Endothelial cell of umbilical vein (primary cell): ENCODE data around the gene ATP2C2. TPM values are rescaled to one million over a fixed set of nuclear protein-coding genes. Genes with fewer than 3 reads are reported as not detected.

Experiments
- BruUV-seq: library from RNA; stranded (reverse); fragments of 400-500 nt; replicated peaks from 2 replicates; lab custom pipeline; 2021; lab: Mats Ljungman, UMichigan
- CTCF ChIA-PET: fragments of 300-600, 350-600 bp; sonication (Branson Sonifier 250); formaldehyde crosslinking; loops from one replicate; lab custom pipeline; 2021; ENCODE audit warnings: antibody characterized with exemption, inconsistent platforms; lab: Charles Lee
- POLR2A ChIA-PET: fragments of 300-600, 350-600 bp; sonication (Branson Sonifier 250); formaldehyde crosslinking; loops from one replicate; lab custom pipeline; 2021; ENCODE audit warnings: antibody characterized with exemption, inconsistent platforms; lab: Charles Lee
- DNase-seq: peaks from one replicate; pipeline ENCODE4 v3.0.0-alpha.2; 2011; ENCODE audit warnings: low read depth, low spot score
- FAIRE-seq: peaks from 2 replicates; lab custom pipeline; 2011; peaks lifted over from hg19 to GRCh38; lab: Jason Lieb, UNC
- H2AFZ ChIP-seq: 2 replicates; pipeline ENCODE4 v1.6.0; 2012; ENCODE audit warnings: low read depth, low read length, control low read depth, inconsistent platforms
- H3K27ac ChIP-seq: 2 replicates; pipeline ENCODE4 v1.5.1; 2011; ENCODE audit warnings: low read depth, mild to moderate bottlenecking, control low read depth, low read length, moderate library complexity; ENCODE audit not compliant: insufficient read depth
- H3K27me3 ChIP-seq, 2 experiments: 2 replicates each; pipeline versions ENCODE4 v1.6.0 to v1.6.1; 2011; ENCODE audit warnings: low read length in 2 of 2, mixed read lengths in 1 of 2; ENCODE audit not compliant: control insufficient read depth in 2 of 2, insufficient read depth in 2 of 2
- H3K36me3 ChIP-seq, 2 experiments: 2 replicates in 1 of 2; 3 replicates in 1 of 2; pipeline ENCODE4 v1.5.1; 2011; ENCODE audit warnings: low read length in 2 of 2, mild to moderate bottlenecking in 1 of 2, moderate library complexity in 1 of 2; ENCODE audit not compliant: control insufficient read depth in 2 of 2, insufficient read depth in 2 of 2; ENCODE audit errors: extremely low read depth in 1 of 2
- H3K4me1 ChIP-seq: 3 replicates; pipeline ENCODE4 v1.5.1; 2011; ENCODE audit warnings: mild to moderate bottlenecking, low read length; ENCODE audit not compliant: control insufficient read depth, insufficient read depth; ENCODE audit errors: extremely low read depth
- H3K4me2 ChIP-seq: 2 replicates; pipeline ENCODE4 v1.6.1; 2011; ENCODE audit warnings: low read length, control low read depth, mixed read lengths; ENCODE audit not compliant: insufficient read depth
- H3K4me3 ChIP-seq, 3 experiments: fragments of 200-600 bp in 1 of 3; sonication (generic), shearing (Covaris generic) in 1 of 3; replicated peaks in 1 of 3; 2 replicates each; pipeline ENCODE4 v1.5.1; 2011 to 2016; ENCODE audit warnings: control low read depth in 3 of 3, low read length in 3 of 3, mild to moderate bottlenecking in 2 of 3, inconsistent platforms in 1 of 3, low read depth in 1 of 3, moderate library complexity in 1 of 3; ENCODE audit not compliant: insufficient read depth in 1 of 3
- H3K79me2 ChIP-seq: 2 replicates; pipeline ENCODE4 v1.6.0; 2012; ENCODE audit warnings: low read length, inconsistent platforms; ENCODE audit not compliant: control insufficient read depth, insufficient read depth
- H3K9ac ChIP-seq: replicated peaks from 2 replicates; pipeline ENCODE3; 2011; ENCODE audit warnings: low read length, control low read depth; ENCODE audit not compliant: insufficient read depth; ENCODE audit errors: extremely low read depth
- H3K9me1 ChIP-seq: replicated peaks from 3 replicates; pipeline ENCODE4 v1.6.0; 2011; ENCODE audit warnings: mild to moderate bottlenecking, low read length; ENCODE audit not compliant: control insufficient read depth, insufficient read depth; ENCODE audit errors: extremely low read depth
- H3K9me3 ChIP-seq: replicated peaks from 2 replicates; pipeline ENCODE4 v1.5.1; 2012; ENCODE audit warnings: low read length, inconsistent platforms; ENCODE audit not compliant: control insufficient read depth, insufficient read depth
- H4K20me1 ChIP-seq: replicated peaks from 2 replicates; pipeline ENCODE3; 2011; ENCODE audit warnings: mild to moderate bottlenecking, low read length; ENCODE audit not compliant: control insufficient read depth, insufficient read depth; ENCODE audit errors: extremely low read depth
- EZH2 ChIP-seq: IDR thresholded peaks from 2 replicates; pipeline ENCODE4 v1.6.1; 2012; ENCODE audit warnings: borderline replicate concordance, low read depth, mild to moderate bottlenecking, moderate library complexity, low read length, inconsistent platforms; ENCODE audit not compliant: severe bottlenecking
- FOS ChIP-seq: IDR thresholded peaks from 2 replicates; pipeline ENCODE4 v1.6.1; 2011; ENCODE audit warnings: mild to moderate bottlenecking, low read length, moderate library complexity, borderline replicate concordance; ENCODE audit not compliant: insufficient read depth
- GATA2 ChIP-seq: IDR thresholded peaks from 2 replicates; pipeline ENCODE4 v1.7.0; 2011; ENCODE audit warnings: low read depth, mild to moderate bottlenecking, moderate library complexity, mixed read lengths, low read length; ENCODE audit not compliant: insufficient read length, insufficient read depth
- JUN ChIP-seq: IDR thresholded peaks from 2 replicates; pipeline ENCODE4 v1.6.1; 2011; ENCODE audit warnings: borderline replicate concordance, low read depth; ENCODE audit not compliant: insufficient read length, insufficient read depth
- MYC ChIP-seq: IDR thresholded peaks from one replicate; pipeline ENCODE4 v1.6.1; 2011; ENCODE audit warnings: mild to moderate bottlenecking, low read depth, low read length
- POLR2A ChIP-seq: IDR thresholded peaks from 2 replicates; pipeline ENCODE4 v1.6.1; 2012; ENCODE audit warnings: low read depth, mild to moderate bottlenecking, control low read depth, low read length
- POLR2AphosphoS5 ChIP-seq: IDR thresholded peaks from 2 replicates; pipeline ENCODE4 v1.6.1; 2012; ENCODE audit warnings: low read depth, mild to moderate bottlenecking, control low read depth, low read length, moderate library complexity; ENCODE audit not compliant: insufficient read depth
- dilution Hi-C: fragments of 300-500 bp; cut with MboI; formaldehyde crosslinking; loops from one replicate; pipeline ENCODE4 v1.15.0; 2019; ENCODE audit warnings: low sequenced_read_pairs; ENCODE audit not compliant: extremely low pct_ligation_motif_present
- intact Hi-C: fragments of 100-400 bp; cut with micrococcal nuclease; formaldehyde crosslinking; loops from one replicate; pipeline ENCODE4 v1.10.0; 2022
- polyA plus RNA-seq, 4 experiments: library from polyadenylated mRNA; depleted of rRNA in 3 of 4; stranded (reverse) in 3 of 4; unstranded in 1 of 4; fragments of >200 nt; gene quantifications; 2 replicates each; pipeline versions ENCODE4 v1.2.1 to v1.2.3, GENCODE V29; 2011 to 2012; ENCODE audit warnings: missing spikeins in 1 of 4
- total RNA-seq: library from RNA; stranded (reverse); gene quantifications from 2 replicates; pipeline ENCODE4 v1.2.3, GENCODE V29; 2021
- TF ChIP-seq, protein P1 (sequence below), 2 donors: IDR thresholded peaks; 1 replicate in 1 of 2; 2 replicates in 1 of 2; pipeline ENCODE4 v1.5.1; 2011; ENCODE audit warnings: low read length in 2 of 2, mild to moderate bottlenecking in 2 of 2, moderate library complexity in 2 of 2, control low read depth in 1 of 2, inconsistent platforms in 1 of 2, low read depth in 1 of 2; ENCODE audit not compliant: insufficient read depth in 1 of 2; ENCODE audit errors: extremely low read depth in 1 of 2
- TF ChIP-seq, protein P2 (sequence below): IDR thresholded peaks from 2 replicates; pipeline ENCODE4 v1.6.1; 2011; ENCODE audit not compliant: insufficient read depth, insufficient read length

The ATP2C2 gene
- total and polyA plus RNA-seq, 2 donors (not counting 3 experiments of a cell fraction or from before 2014, with no cell fraction given): not detected

DNA sequence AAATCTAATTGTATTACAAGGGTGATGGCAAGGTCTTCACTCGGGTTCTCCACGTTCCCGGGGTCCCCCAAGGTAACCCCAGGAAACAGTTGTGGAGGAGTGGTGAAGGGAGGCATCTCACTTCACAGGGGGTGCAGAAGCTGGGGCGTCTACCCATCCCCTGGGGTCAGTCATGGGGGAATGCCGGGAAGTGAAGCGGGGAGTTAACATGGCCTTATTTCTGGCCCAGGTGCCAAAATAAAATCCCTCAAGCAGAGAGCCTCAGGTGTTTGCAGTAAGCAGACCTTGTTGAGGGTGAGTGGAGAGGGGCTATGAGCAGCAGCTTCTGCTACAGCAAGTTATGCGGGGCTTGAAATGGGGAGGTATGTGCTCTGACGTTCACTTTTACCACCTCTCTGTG lies 9.0 kb upstream of the ATP2C2 start:
- no peak for DNase-seq
- no peak for FAIRE-seq
- ChIA-PET POLR2A (no interaction called here), CTCF (no interaction called here)
- no TSS peak for BruUV-seq
- no peaks in the 10 kb centered on the region for H3K36me3 ChIP-seq
- no peaks in the 10 kb centered on the region for H3K9me1 ChIP-seq
- H2AFZ ChIP-seq: no peak overlapping the region
- H4K20me1 ChIP-seq: no peaks in the 10 kb centered on the region
- intact Hi-C loops (no loop called here), dilution Hi-C loops (no loop called here)
- no peak overlapping the region for H3K27ac ChIP-seq
- no peaks in the 10 kb centered on the region for H3K9me3 ChIP-seq
- no peak overlapping the region for H3K4me2 ChIP-seq
- no peaks in the 10 kb centered on the region for H3K27me3 ChIP-seq
- no peak overlapping the region for H3K9ac ChIP-seq
- no peaks in the 10 kb centered on the region for H3K4me1 ChIP-seq
- TF ChIP-seq, protein P1, sequence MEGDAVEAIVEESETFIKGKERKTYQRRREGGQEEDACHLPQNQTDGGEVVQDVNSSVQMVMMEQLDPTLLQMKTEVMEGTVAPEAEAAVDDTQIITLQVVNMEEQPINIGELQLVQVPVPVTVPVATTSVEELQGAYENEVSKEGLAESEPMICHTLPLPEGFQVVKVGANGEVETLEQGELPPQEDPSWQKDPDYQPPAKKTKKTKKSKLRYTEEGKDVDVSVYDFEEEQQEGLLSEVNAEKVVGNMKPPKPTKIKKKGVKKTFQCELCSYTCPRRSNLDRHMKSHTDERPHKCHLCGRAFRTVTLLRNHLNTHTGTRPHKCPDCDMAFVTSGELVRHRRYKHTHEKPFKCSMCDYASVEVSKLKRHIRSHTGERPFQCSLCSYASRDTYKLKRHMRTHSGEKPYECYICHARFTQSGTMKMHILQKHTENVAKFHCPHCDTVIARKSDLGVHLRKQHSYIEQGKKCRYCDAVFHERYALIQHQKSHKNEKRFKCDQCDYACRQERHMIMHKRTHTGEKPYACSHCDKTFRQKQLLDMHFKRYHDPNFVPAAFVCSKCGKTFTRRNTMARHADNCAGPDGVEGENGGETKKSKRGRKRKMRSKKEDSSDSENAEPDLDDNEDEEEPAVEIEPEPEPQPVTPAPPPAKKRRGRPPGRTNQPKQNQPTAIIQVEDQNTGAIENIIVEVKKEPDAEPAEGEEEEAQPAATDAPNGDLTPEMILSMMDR (IDR thresholded peaks at IDR 0.05; ENCODE audit: extremely low read depth in 1 of 2, insufficient read depth in 1 of 2, low read depth in 1 of 2, low read length in 2 of 2): no peak
- TF ChIP-seq POLR2AphosphoS5 (no peak), GATA2 (no peak), MYC (no peak), EZH2 (no peak), JUN (no peak), POLR2A (no peak), FOS (no peak)
- TF ChIP-seq, protein P2, sequence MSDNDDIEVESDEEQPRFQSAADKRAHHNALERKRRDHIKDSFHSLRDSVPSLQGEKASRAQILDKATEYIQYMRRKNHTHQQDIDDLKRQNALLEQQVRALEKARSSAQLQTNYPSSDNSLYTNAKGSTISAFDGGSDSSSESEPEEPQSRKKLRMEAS: no peak
- no peaks in the 10 kb centered on the region for H3K79me2 ChIP-seq
- no peak overlapping the region for H3K4me3 ChIP-seq
